Fibroblast of lung (primary cell): ENCODE measurements around the gene CLSTN2.

Source experiments
- EZH2 ChIP-seq: IDR thresholded peaks from 2 replicates; pipeline ENCODE4 v1.5.1; 2012; ENCODE audit warnings: low read length, control low read depth, mild to moderate bottlenecking; ENCODE audit errors: missing control alignments
- TF ChIP-seq, protein P1 (sequence below), 2 donors: IDR thresholded peaks in 1 of 2; conservative IDR thresholded peaks in 1 of 2; 1 replicate in 1 of 2; 2 replicates in 1 of 2; pipeline ENCODE4 v1.5.1; 2011 to 2012; ENCODE audit warnings: low read length in 2 of 2, control low read depth in 1 of 2, inconsistent platforms in 1 of 2, low read depth in 1 of 2, mild to moderate bottlenecking in 1 of 2

DNA sequence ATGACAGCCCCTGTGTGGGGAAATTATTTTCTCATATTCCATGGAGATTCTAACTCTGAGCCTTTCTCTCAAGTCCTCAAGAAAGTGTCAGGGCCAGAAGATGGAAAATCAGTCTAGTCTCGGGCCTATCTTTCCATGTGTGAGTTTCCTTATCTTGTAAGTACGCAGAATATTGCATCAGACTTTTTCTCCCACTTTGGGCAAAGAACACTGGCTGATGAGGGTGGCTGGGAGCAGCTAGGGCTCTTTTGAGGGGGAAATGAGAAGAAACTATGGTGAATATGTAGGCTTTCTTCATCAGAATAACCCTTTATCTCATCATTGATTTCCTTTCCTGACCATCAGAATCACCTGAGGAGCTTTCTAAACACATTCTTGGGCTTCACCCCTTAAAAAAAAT lies 264.0 kb downstream of the CLSTN2 start:
- TF ChIP-seq, protein P1, sequence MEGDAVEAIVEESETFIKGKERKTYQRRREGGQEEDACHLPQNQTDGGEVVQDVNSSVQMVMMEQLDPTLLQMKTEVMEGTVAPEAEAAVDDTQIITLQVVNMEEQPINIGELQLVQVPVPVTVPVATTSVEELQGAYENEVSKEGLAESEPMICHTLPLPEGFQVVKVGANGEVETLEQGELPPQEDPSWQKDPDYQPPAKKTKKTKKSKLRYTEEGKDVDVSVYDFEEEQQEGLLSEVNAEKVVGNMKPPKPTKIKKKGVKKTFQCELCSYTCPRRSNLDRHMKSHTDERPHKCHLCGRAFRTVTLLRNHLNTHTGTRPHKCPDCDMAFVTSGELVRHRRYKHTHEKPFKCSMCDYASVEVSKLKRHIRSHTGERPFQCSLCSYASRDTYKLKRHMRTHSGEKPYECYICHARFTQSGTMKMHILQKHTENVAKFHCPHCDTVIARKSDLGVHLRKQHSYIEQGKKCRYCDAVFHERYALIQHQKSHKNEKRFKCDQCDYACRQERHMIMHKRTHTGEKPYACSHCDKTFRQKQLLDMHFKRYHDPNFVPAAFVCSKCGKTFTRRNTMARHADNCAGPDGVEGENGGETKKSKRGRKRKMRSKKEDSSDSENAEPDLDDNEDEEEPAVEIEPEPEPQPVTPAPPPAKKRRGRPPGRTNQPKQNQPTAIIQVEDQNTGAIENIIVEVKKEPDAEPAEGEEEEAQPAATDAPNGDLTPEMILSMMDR (conservative IDR thresholded peaks at IDR 0.05 in 1 of 2, IDR thresholded peaks at IDR 0.05 in 1 of 2; ENCODE audit: low read depth in 1 of 2, low read length in 2 of 2), result no peak
- TF ChIP-seq EZH2, result no peak
